GM20000 (cell line): ENCODE results near the gene FER1L5.

Experiments used
- DNase-seq: peaks from one replicate; pipeline ENCODE4 v3.0.0; 2012; ENCODE audit warnings: low spot score
- TF ChIP-seq, protein P1 (sequence below): IDR thresholded peaks from 2 replicates; pipeline ENCODE4 v1.5.1; 2012; ENCODE audit warnings: mild to moderate bottlenecking, control low read depth; ENCODE audit errors: extremely low read depth, missing control alignments

The FER1L5 gene

DNA sequence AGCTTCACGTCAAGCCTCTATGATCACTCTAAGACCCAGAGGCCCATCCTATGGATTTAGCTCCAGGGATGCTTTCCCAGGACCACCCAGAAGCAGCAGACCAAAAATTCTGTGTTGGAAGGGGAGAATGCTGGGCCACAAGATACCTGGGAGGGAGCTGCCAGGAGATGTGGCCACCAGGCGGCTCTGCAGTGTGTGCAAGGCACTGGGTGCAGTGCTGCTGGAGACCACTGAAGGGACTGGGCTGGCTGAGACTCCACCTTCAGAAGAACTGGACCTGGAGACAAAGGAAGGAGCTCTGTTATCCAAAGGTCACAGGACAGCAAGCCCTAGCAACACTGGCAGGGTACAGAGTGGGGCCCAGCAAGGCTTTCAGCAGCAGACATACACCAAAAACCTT lies 38.5 kb upstream of the FER1L5 start:
- TF ChIP-seq, protein P1, sequence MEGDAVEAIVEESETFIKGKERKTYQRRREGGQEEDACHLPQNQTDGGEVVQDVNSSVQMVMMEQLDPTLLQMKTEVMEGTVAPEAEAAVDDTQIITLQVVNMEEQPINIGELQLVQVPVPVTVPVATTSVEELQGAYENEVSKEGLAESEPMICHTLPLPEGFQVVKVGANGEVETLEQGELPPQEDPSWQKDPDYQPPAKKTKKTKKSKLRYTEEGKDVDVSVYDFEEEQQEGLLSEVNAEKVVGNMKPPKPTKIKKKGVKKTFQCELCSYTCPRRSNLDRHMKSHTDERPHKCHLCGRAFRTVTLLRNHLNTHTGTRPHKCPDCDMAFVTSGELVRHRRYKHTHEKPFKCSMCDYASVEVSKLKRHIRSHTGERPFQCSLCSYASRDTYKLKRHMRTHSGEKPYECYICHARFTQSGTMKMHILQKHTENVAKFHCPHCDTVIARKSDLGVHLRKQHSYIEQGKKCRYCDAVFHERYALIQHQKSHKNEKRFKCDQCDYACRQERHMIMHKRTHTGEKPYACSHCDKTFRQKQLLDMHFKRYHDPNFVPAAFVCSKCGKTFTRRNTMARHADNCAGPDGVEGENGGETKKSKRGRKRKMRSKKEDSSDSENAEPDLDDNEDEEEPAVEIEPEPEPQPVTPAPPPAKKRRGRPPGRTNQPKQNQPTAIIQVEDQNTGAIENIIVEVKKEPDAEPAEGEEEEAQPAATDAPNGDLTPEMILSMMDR: peak; percentile 4
- no peak for DNase-seq

- peak; percentile 22 for DNase-seq
- TF ChIP-seq, protein P1: no peak
Observed at GRCh38 chr2:96608469-96609455, 33.8 kb upstream of the FER1L5 start.

DNA sequence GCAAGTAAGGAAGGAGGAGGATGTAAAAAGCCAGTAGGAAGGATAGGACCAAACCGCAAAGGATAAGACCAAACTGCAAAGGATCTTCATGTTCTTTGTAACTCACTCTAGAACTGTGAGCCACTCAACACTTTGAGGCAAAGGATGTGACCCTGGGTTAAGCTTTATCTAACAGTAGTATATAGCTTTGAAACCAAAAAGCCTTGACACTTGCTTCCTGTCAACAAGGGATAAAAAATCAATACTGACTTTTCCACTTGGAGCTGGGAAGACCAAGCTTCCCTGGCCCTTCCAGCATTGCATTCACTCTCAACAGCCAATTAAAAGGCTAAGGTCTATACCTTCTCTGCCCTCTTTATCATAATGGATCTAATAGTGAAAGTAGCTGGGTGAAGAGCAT lies 26.4 kb upstream of the FER1L5 start:
- TF ChIP-seq, protein P1: no peak
- DNase-seq: no peak

- TF ChIP-seq, protein P1: no peak
- DNase-seq: no peak
Observed at GRCh38 chr2:96616535-96616934, 26.0 kb upstream of the FER1L5 start.

DNA sequence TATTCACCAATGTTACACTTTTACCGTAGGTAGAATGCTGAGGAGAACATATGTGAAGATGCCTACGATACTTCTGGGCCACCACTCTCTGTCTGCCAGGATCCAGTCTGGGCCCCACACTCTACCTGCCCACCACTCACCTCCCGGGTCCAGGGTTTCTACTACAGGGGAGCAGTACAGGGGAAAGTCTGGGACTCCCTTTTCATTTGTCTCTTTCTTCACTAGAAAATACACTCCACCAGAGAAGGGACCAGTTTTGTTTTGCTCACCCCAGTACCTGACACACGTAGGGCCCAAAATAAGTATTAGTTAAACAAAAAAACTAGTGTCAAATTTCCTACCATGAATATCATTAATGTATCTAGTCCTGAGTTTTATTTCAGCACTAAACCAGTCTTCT lies 25.6 kb upstream of the FER1L5 start:
- TF ChIP-seq, protein P1: no peak

DNA sequence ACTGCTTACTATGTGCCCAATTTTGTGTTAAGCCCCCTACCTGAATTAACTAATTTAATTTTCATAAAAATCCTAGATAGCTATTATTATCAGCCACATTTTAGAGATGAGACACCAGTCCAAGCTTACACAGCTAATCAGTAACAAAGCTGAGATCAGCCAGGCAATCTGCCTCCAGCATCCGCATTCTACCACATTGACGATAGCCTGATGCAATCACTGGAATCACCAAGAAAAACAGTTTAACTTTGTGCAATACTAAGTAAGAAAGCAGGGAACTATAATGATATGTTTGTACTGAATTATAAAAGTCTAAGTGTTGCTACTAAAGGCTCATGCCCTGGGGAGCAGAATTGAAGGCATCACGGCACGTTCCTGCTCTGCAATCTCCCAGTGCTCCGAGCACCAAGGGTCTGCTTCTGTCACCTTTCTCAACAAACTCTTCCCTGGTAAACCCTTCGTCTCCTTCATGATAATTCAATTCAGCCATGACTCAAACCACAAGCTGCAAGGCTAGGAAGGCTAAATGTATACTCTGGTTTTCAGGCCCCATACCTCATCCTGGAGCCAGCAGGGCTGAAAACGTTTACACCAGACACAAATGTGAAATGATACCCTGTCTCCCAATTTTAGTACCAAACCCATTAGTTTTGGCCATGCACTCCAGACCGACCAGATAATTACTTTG lies 23.8 kb upstream of the FER1L5 start:
- TF ChIP-seq, protein P1: no peak
- DNase-seq: no peak

More for the DNA sequence above, 25.6 kb upstream of the FER1L5 start:
- no peak for DNase-seq

DNA sequence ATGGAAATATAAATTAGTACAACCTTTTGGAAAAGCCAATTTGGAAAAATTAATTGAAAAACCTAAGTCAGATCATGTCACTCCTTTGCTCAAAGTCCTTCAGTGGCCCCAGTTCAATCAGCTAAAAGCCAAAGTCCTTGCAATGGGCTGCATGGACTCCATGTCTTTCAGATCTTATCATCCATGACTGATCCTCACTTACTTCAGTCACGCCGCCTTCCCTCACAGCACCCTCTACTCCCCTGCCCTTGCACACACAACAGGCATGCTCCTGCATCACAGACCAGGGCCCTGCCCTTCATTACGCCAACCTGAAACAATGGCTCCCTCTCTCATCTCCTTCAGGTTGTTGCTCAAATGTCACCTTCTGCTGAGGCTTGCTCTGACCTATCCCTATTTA lies 20.0 kb upstream of the FER1L5 start:
- TF ChIP-seq, protein P1: no peak
- DNase-seq: no peak
